HEK293 (cell line): ENCODE measurements around the gene TRAPPC8.

ENCODE experiments used
- CTCF ChIA-PET: fragments of 350-600 bp; formaldehyde crosslinking; extraction: SDS; loops from one replicate; lab custom pipeline; 2021; ENCODE audit warnings: antibody characterized with exemption; lab: Yijun Ruan, JAX
- POLR2A ChIA-PET: fragments of 300-600 bp; formaldehyde crosslinking; extraction: SDS; loops from one replicate; lab custom pipeline; 2020; ENCODE audit warnings: antibody characterized with exemption, inconsistent platforms; lab: Yijun Ruan, JAX
- H3K27ac ChIP-seq: fragments of 200-500 bp; sonication (Bioruptor generic); 2 replicates; pipeline ENCODE4 v1.5.1; 2014; ENCODE audit warnings: low read depth, low read length, control low read depth, inconsistent platforms; ENCODE audit errors: extremely low read depth
- H3K36me3 ChIP-seq, 2 experiments: fragments of 200-500 bp in 1 of 2; sonication (Bioruptor generic) in 1 of 2; 1 replicate in 1 of 2; 2 replicates in 1 of 2; pipeline ENCODE4 v1.5.1; 2014 to 2017; ENCODE audit warnings: inconsistent platforms in 2 of 2, low read length in 2 of 2; ENCODE audit not compliant: control insufficient read depth in 2 of 2, insufficient read depth in 1 of 2
- H3K4me1 ChIP-seq: fragments of 200-500 bp; sonication (Bioruptor generic); 2 replicates; pipeline ENCODE4 v1.5.1; 2014; ENCODE audit warnings: mild to moderate bottlenecking, low read length, inconsistent platforms; ENCODE audit not compliant: control insufficient read depth, insufficient read depth
- H3K4me3 ChIP-seq: 2 replicates; pipeline ENCODE4 v1.5.1; 2011; ENCODE audit warnings: low read depth, mild to moderate bottlenecking, control low read depth, low read length, moderate library complexity
- H3K9me3 ChIP-seq: fragments of 200-500 bp; sonication (Bioruptor generic); 2 replicates; pipeline ENCODE4 v1.5.1; 2014; ENCODE audit warnings: low read depth, low read length, inconsistent platforms; ENCODE audit not compliant: control insufficient read depth, insufficient read depth
- BCL11B ChIP-seq: fragments of 450-650 bp; formaldehyde crosslinking; IDR thresholded peaks from 2 replicates; pipeline ENCODE4 v1.5.1; 2016; ENCODE audit warnings: low read depth, missing biosample characterization, missing genetic modification characterization
- FEZF1 ChIP-seq: fragments of 450-650 bp; formaldehyde crosslinking; IDR thresholded peaks from 2 replicates; pipeline ENCODE4 v1.5.1; 2016; ENCODE audit warnings: missing biosample characterization, missing genetic modification characterization
- KLF1 ChIP-seq: fragments of 450-650 bp; formaldehyde crosslinking; IDR thresholded peaks from 2 replicates; pipeline ENCODE4 v1.5.1; 2016; ENCODE audit warnings: missing biosample characterization, missing genetic modification characterization
- OSR2 ChIP-seq: fragments of 450-650 bp; formaldehyde crosslinking; IDR thresholded peaks from 2 replicates; pipeline ENCODE4 v1.5.1; 2016; ENCODE audit warnings: missing biosample characterization, missing genetic modification characterization
- PRDM1 ChIP-seq: fragments of 450-650 bp; formaldehyde crosslinking; IDR thresholded peaks from 2 replicates; pipeline ENCODE4; 2016; ENCODE audit warnings: missing biosample characterization, missing genetic modification characterization
- PRDM6 ChIP-seq: fragments of 450-650 bp; formaldehyde crosslinking; IDR thresholded peaks from 2 replicates; pipeline ENCODE4 v1.5.1; 2017; ENCODE audit warnings: missing biosample characterization, missing genetic modification characterization
- SP3 ChIP-seq: fragments of 450-650 bp; formaldehyde crosslinking; IDR thresholded peaks from 2 replicates; pipeline ENCODE4 v1.5.1; 2016; ENCODE audit warnings: missing biosample characterization, missing genetic modification characterization
- SP7 ChIP-seq: fragments of 450-650 bp; formaldehyde crosslinking; IDR thresholded peaks from 2 replicates; pipeline ENCODE4 v1.5.1; 2016; ENCODE audit warnings: missing biosample characterization, missing genetic modification characterization
- TCF7L2 ChIP-seq: IDR thresholded peaks from 2 replicates; pipeline ENCODE4 v1.6.1; 2011; ENCODE audit warnings: low read depth, mild to moderate bottlenecking, inconsistent platforms, low read length, moderate library complexity, borderline replicate concordance
- WT1 ChIP-seq: fragments of 450-650 bp; formaldehyde crosslinking; IDR thresholded peaks from 2 replicates; pipeline ENCODE4 v1.5.1; 2016; ENCODE audit warnings: missing biosample characterization, missing genetic modification characterization
- ZBTB1 ChIP-seq: fragments of 450-650 bp; formaldehyde crosslinking; IDR thresholded peaks from 2 replicates; pipeline ENCODE4 v1.5.1; 2016; ENCODE audit warnings: missing biosample characterization, missing genetic modification characterization
- ZBTB17 ChIP-seq: fragments of 450-650 bp; formaldehyde crosslinking; IDR thresholded peaks from 2 replicates; pipeline ENCODE4 v1.5.1; 2016; ENCODE audit warnings: missing biosample characterization, missing genetic modification characterization
- ZBTB48 ChIP-seq: fragments of 450-650 bp; formaldehyde crosslinking; IDR thresholded peaks from 2 replicates; pipeline ENCODE4 v1.5.1; 2016; ENCODE audit warnings: missing biosample characterization, missing genetic modification characterization
- ZEB2 ChIP-seq: fragments of 450-650 bp; formaldehyde crosslinking; IDR thresholded peaks from 2 replicates; pipeline ENCODE4 v1.5.1; 2016; ENCODE audit warnings: missing biosample characterization, missing genetic modification characterization
- ZNF335 ChIP-seq: fragments of 450-650 bp; formaldehyde crosslinking; conservative IDR thresholded peaks from 2 replicates; pipeline ENCODE4 v1.5.1; 2016; ENCODE audit warnings: missing biosample characterization, missing genetic modification characterization
- ZNF341 ChIP-seq: fragments of 450-650 bp; formaldehyde crosslinking; IDR thresholded peaks from 2 replicates; pipeline ENCODE4; 2016; ENCODE audit warnings: low read depth, missing biosample characterization, missing genetic modification characterization
- ZNF366 ChIP-seq: fragments of 450-650 bp; formaldehyde crosslinking; conservative IDR thresholded peaks from 2 replicates; pipeline ENCODE4 v1.5.1; 2016; ENCODE audit warnings: missing biosample characterization, missing genetic modification characterization
- ZNF398 ChIP-seq: fragments of 450-650 bp; formaldehyde crosslinking; IDR thresholded peaks from 2 replicates; pipeline ENCODE4 v1.5.1; 2017; ENCODE audit warnings: missing biosample characterization, missing genetic modification characterization
- ZNF510 ChIP-seq: fragments of 450-650 bp; formaldehyde crosslinking; IDR thresholded peaks from 2 replicates; pipeline ENCODE4 v1.5.1; 2018; ENCODE audit warnings: mild to moderate bottlenecking, missing genetic modification characterization, missing biosample characterization; ENCODE audit not compliant: insufficient replicate concordance
- ZNF530 ChIP-seq: fragments of 450-650 bp; formaldehyde crosslinking; IDR thresholded peaks from 2 replicates; pipeline ENCODE4 v1.5.1; 2016; ENCODE audit warnings: low read depth, missing biosample characterization, missing genetic modification characterization
- ZNF560 ChIP-seq: fragments of 450-650 bp; formaldehyde crosslinking; IDR thresholded peaks from 2 replicates; pipeline ENCODE4 v1.5.1; 2017; ENCODE audit warnings: missing biosample characterization, missing genetic modification characterization, borderline replicate concordance
- ZNF600 ChIP-seq: fragments of 450-650 bp; formaldehyde crosslinking; IDR thresholded peaks from 2 replicates; pipeline ENCODE4 v1.5.1; 2016; ENCODE audit warnings: missing biosample characterization, missing genetic modification characterization
- ZNF629 ChIP-seq: fragments of 450-650 bp; formaldehyde crosslinking; IDR thresholded peaks from 2 replicates; pipeline ENCODE4 v1.5.1; 2017; ENCODE audit warnings: missing biosample characterization, missing genetic modification characterization
- ZNF837 ChIP-seq: fragments of 450-650 bp; formaldehyde crosslinking; IDR thresholded peaks from 2 replicates; pipeline ENCODE4 v1.5.1; 2016; ENCODE audit warnings: missing biosample characterization, missing genetic modification characterization
- ZNF843 ChIP-seq: fragments of 450-650 bp; formaldehyde crosslinking; IDR thresholded peaks from 2 replicates; pipeline ENCODE4 v1.5.1; 2016; ENCODE audit warnings: missing biosample characterization, missing genetic modification characterization
- ZSCAN30 ChIP-seq: fragments of 450-650 bp; IDR thresholded peaks from 2 replicates; pipeline ENCODE4 v1.5.1; 2018; ENCODE audit warnings: missing biosample characterization, mild to moderate bottlenecking, missing genetic modification characterization, moderate library complexity
- ZXDB ChIP-seq: fragments of 450-650 bp; formaldehyde crosslinking; IDR thresholded peaks from 2 replicates; pipeline ENCODE4 v1.5.1; 2016; ENCODE audit warnings: missing biosample characterization, missing genetic modification characterization
- TF ChIP-seq, protein P1 (sequence below): fragments of 450-650 bp; formaldehyde crosslinking; IDR thresholded peaks from 2 replicates; pipeline ENCODE4 v1.5.1; 2016; ENCODE audit warnings: missing biosample characterization, missing genetic modification characterization

Gene TRAPPC8

GRCh38 chr18:31931886-31932240 is 11.1 kb downstream of the TRAPPC8 start:
- peaks cover 25 to 30% of the 10 kb centered on the region in 2 experiments; a peak in 2 of 3 replicates for H3K36me3 ChIP-seq
- TF ChIP-seq ZNF341 (tag by site-specific recombination): no peak
- TF ChIP-seq ZBTB48 (tag by site-specific recombination): no peak
- TF ChIP-seq ZBTB1 (tag by site-specific recombination): no peak
- no peak overlapping the region for H3K4me3 ChIP-seq
- H3K27ac ChIP-seq: no peak overlapping the region
- H3K9me3 ChIP-seq: no peaks in the 10 kb centered on the region
- peaks cover 12% of the 10 kb centered on the region for H3K4me1 ChIP-seq
- ChIA-PET POLR2A (interaction anchor here (1.7 kb wide), 1 partner anchor 11 kb away, joined by 11 read pairs; the partner anchor contains the start of gene TRAPPC8), CTCF (interaction anchor here (0.6 to 2.3 kb wide), 3 partner anchors 10 to 190 kb away, joined by 3 to 9 read pairs (median 3); partner anchors contain the start of gene TRAPPC8)

GRCh38 chr18:31931163-31931885 is 11.6 kb downstream of the TRAPPC8 start:
- no peak overlapping the region for H3K4me3 ChIP-seq
- peaks cover 24 to 33% of the 10 kb centered on the region in 2 experiments; a peak in 2 of 3 replicates for H3K36me3 ChIP-seq
- peaks cover 12% of the 10 kb centered on the region for H3K4me1 ChIP-seq
- ChIA-PET POLR2A (interaction anchor here (1.7 kb wide), 1 partner anchor 12 kb away, joined by 11 read pairs; the partner anchor contains the start of gene TRAPPC8), CTCF (interaction anchor here (2.3 kb wide), 1 partner anchor 11 kb away, joined by 9 read pairs; the partner anchor contains the start of gene TRAPPC8)
- H3K9me3 ChIP-seq: no peaks in the 10 kb centered on the region
- no peak overlapping the region for H3K27ac ChIP-seq
- TF ChIP-seq, protein P1, sequence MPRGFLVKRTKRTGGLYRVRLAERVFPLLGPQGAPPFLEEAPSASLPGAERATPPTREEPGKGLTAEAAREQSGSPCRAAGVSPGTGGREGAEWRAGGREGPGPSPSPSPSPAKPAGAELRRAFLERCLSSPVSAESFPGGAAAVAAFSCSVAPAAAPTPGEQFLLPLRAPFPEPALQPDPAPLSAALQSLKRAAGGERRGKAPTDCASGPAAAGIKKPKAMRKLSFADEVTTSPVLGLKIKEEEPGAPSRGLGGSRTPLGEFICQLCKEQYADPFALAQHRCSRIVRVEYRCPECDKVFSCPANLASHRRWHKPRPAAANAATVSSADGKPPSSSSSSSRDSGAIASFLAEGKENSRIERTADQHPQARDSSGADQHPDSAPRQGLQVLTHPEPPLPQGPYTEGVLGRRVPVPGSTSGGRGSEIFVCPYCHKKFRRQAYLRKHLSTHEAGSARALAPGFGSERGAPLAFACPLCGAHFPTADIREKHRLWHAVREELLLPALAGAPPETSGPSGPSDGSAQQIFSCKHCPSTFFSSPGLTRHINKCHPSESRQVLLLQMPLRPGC (tag by site-specific recombination): 0 out of 2 replicates have a peak, but pooled peaks have one; percentile 17
- no peak for TF ChIP-seq ZNF837
- peak; percentile 74 for TF ChIP-seq ZNF843 (tag by site-specific recombination)
- TF ChIP-seq ZSCAN30: peak; percentile 97
- peak; percentile 68 for TF ChIP-seq PRDM1 (tag by site-specific recombination)
- peak; percentile 72 for TF ChIP-seq ZNF366 (tag by site-specific recombination)
- no peak for TF ChIP-seq ZNF510
- TF ChIP-seq ZEB2 (tag by site-specific recombination): peak; percentile 37; the same call in 1 of the 2 replicates
- 0 out of 2 replicates have a peak, but pooled peaks have one; percentile 19 for TF ChIP-seq ZNF398 (tag by site-specific recombination)
- 0 out of 2 replicates have a peak, but pooled peaks have one; percentile 12 for TF ChIP-seq ZNF335
- peak; percentile 69; the same call in 1 of the 2 replicates for TF ChIP-seq ZXDB (tag by site-specific recombination)
- TF ChIP-seq FEZF1: peak; percentile 84
- TF ChIP-seq ZNF600: 0 out of 2 replicates have a peak, but pooled peaks have one; percentile 28
- peak; percentile 57; the same call in 1 of the 2 replicates for TF ChIP-seq SP7 (tag by site-specific recombination)
- TF ChIP-seq SP3 (tag by site-specific recombination): no peak
- no peak for TF ChIP-seq ZNF560 (tag by site-specific recombination)
- TF ChIP-seq WT1: peak; percentile 76
- TF ChIP-seq OSR2 (tag by site-specific recombination): peak; percentile 90
- TF ChIP-seq ZNF530 (tag by site-specific recombination): peak; percentile 97
- TF ChIP-seq TCF7L2: peak; percentile 67
- peak; percentile 73; the same call in 1 of the 2 replicates for TF ChIP-seq BCL11B (tag by site-specific recombination)
- peak; percentile 96 for TF ChIP-seq PRDM6 (tag by site-specific recombination)
- TF ChIP-seq ZNF629 (tag by site-specific recombination): peak; percentile 48; the same call in 1 of the 2 replicates
- TF ChIP-seq ZBTB17 (tag by site-specific recombination): 0 out of 2 replicates have a peak, but pooled peaks have one; percentile 18
- no peak for TF ChIP-seq KLF1
